ENCODE measurements around the gene TFEB. TPM values are rescaled to one million over a fixed set of nuclear protein-coding genes. Genes with fewer than 3 reads are reported as not detected.

TFEB gene
- total RNA-seq, 1 experiment from 2014 or later: 6.6 TPM

DNA sequence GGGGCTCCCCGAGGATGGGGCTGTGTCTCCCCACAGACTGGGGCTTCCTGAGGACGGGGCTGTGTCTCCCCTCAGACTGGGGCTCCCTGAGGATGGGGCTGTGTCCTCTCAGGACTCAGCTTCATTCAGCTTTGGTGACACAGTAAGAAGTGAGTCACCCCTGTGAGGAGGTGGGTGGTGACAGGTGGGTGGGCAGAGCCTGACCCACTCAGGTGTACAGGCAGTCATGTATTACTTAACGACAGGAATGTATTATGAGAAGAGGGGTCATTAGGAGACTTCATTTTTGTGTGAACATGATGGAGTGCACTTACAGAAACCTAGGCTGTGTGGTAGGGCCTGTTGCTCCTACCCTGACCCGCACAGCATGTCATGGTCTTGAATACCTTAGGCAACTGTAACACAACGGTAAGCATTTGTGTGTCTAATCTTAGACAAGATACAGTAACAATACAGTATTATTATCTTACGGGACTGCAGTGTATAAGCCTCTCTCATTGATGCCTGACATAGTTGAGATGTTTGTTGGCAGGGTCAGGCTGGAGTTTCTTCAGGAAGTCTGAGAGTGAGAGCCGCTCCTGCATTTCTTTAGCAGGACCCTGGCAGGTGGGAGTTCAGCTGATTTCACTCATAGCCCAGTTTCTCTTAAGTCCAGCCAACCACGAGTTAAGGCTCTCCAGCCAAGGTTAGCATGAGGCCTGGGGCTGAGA lies 22.7 kb upstream of the TFEB start:
- Mint-ChIP-seq H3K36me3 (ENCODE audit: insufficient read depth, unreplicated experiment) (no peaks in the 10 kb centered on the region), H3K27ac (ENCODE audit: unreplicated experiment) (no peak overlapping the region), H3K9me3 (ENCODE audit: low read depth, unreplicated experiment) (no peaks in the 10 kb centered on the region), H3K4me1 (ENCODE audit: low read depth, unreplicated experiment) (no peaks in the 10 kb centered on the region), H3K27me3 (ENCODE audit: unreplicated experiment) (peaks cover 28% of the 10 kb centered on the region), H3K4me3 (ENCODE audit: low read depth, unreplicated experiment) (no peak overlapping the region)
- CTCF ChIA-PET: interaction anchor here (0.8 kb wide), 1 partner anchor 192 kb away, joined by 3 read pairs; no protein-coding TSS in a partner anchor
- DNase-seq: peak; percentile 36
- TF ChIP-seq, protein P1, sequence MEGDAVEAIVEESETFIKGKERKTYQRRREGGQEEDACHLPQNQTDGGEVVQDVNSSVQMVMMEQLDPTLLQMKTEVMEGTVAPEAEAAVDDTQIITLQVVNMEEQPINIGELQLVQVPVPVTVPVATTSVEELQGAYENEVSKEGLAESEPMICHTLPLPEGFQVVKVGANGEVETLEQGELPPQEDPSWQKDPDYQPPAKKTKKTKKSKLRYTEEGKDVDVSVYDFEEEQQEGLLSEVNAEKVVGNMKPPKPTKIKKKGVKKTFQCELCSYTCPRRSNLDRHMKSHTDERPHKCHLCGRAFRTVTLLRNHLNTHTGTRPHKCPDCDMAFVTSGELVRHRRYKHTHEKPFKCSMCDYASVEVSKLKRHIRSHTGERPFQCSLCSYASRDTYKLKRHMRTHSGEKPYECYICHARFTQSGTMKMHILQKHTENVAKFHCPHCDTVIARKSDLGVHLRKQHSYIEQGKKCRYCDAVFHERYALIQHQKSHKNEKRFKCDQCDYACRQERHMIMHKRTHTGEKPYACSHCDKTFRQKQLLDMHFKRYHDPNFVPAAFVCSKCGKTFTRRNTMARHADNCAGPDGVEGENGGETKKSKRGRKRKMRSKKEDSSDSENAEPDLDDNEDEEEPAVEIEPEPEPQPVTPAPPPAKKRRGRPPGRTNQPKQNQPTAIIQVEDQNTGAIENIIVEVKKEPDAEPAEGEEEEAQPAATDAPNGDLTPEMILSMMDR (IDR thresholded peaks at IDR 0.05; ENCODE audit: unreplicated experiment): no peak
- intact Hi-C loops (cut with micrococcal nuclease; ENCODE audit: unreplicated experiment): no loop called here
- no TSS peak for BruUV-seq (replicated peaks)

DNA sequence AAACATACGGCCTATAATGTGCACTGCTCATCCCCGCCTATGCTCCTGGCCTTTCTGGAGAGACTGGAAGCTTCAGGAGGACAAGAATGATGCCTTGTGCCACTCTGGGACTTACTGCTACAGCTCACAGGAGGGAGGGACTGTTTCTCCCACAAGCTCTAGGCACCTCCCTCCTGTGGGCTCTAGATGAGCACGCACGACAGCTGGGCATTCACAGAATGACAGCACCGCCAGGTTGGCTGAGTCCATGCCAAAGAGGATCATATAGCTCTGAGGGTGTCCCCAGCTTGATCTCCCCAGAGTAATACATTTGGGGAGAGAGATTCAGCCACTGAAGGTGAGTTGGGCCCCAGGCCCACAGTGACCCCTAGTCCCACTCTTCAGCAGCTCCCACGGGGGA lies 21.9 kb upstream of the TFEB start:
- Mint-ChIP-seq H3K36me3 (ENCODE audit: insufficient read depth, unreplicated experiment) (no peaks in the 10 kb centered on the region), H3K9me3 (ENCODE audit: low read depth, unreplicated experiment) (no peaks in the 10 kb centered on the region), H3K4me1 (ENCODE audit: low read depth, unreplicated experiment) (no peaks in the 10 kb centered on the region), H3K4me3 (ENCODE audit: low read depth, unreplicated experiment) (no peak overlapping the region), H3K27me3 (ENCODE audit: unreplicated experiment) (peaks cover 28% of the 10 kb centered on the region), H3K27ac (ENCODE audit: unreplicated experiment) (no peak overlapping the region)
- DNase-seq: no peak
- BruUV-seq (replicated peaks): no TSS peak
- TF ChIP-seq, protein P1 (IDR thresholded peaks at IDR 0.05; ENCODE audit: unreplicated experiment): no peak
- CTCF ChIA-PET: no interaction called here
- intact Hi-C loops (cut with micrococcal nuclease; ENCODE audit: unreplicated experiment): no loop called here

DNA sequence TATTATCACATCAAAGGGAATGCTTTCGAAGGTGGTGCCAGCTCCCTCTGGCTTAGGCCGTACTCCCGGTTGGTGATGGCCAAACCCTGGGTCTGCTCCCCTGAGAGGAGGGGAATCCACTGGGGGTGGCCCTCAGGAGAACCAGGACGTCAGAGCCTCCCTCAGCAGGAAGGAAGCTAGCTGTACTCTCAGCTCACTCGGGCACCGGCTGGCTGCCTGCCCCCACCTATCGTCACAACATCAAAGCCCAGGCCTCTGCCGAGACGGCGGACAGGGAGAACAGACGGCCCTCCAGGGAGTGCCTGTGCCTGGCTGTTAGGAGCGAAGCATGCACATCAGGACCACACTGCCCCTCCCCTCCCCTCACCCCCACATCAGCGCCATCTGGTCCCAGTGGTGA lies 20.9 kb upstream of the TFEB start:
- intact Hi-C loops (cut with micrococcal nuclease; ENCODE audit: unreplicated experiment): no loop called here
- no peak overlapping the region for H3K4me3 Mint-ChIP-seq (ENCODE audit: low read depth, unreplicated experiment)
- TF ChIP-seq, protein P1 (IDR thresholded peaks at IDR 0.05; ENCODE audit: unreplicated experiment): no peak
- no peaks in the 10 kb centered on the region for H3K4me1 Mint-ChIP-seq (ENCODE audit: low read depth, unreplicated experiment)
- no peak for DNase-seq
- H3K36me3 Mint-ChIP-seq (ENCODE audit: insufficient read depth, unreplicated experiment): no peaks in the 10 kb centered on the region
- no peak overlapping the region for H3K27ac Mint-ChIP-seq (ENCODE audit: unreplicated experiment)
- no TSS peak for BruUV-seq (replicated peaks)
- peaks cover 22% of the 10 kb centered on the region for H3K27me3 Mint-ChIP-seq (ENCODE audit: unreplicated experiment)
- CTCF ChIA-PET: no interaction called here
- H3K9me3 Mint-ChIP-seq (ENCODE audit: low read depth, unreplicated experiment): no peaks in the 10 kb centered on the region

DNA sequence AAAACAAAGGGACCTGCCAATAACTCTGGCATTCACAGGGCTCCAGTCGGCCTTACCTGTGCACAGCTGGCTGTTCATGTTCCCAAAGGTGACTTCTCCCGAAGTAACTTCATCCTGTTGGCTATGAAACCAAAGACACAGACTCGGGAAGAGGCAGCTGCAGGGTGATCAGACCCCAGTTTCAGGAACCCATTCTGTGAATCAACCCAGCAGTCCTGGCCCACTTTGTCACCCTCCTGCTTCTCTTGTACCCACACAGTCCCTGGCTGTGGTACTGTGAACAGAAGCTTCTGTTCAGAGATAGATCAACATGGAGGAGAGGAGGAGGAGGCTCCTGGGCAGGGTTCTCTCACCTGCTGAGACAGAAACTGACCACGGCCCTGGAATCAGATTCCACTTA lies 20.5 kb upstream of the TFEB start:
- Mint-ChIP-seq H3K27ac (ENCODE audit: unreplicated experiment) (no peak overlapping the region), H3K27me3 (ENCODE audit: unreplicated experiment) (peaks cover 18% of the 10 kb centered on the region), H3K9me3 (ENCODE audit: low read depth, unreplicated experiment) (no peaks in the 10 kb centered on the region), H3K4me3 (ENCODE audit: low read depth, unreplicated experiment) (no peak overlapping the region), H3K36me3 (ENCODE audit: insufficient read depth, unreplicated experiment) (no peaks in the 10 kb centered on the region), H3K4me1 (ENCODE audit: low read depth, unreplicated experiment) (no peaks in the 10 kb centered on the region)
- intact Hi-C loops (cut with micrococcal nuclease; ENCODE audit: unreplicated experiment): no loop called here
- TF ChIP-seq, protein P1 (IDR thresholded peaks at IDR 0.05; ENCODE audit: unreplicated experiment): no peak
- no TSS peak for BruUV-seq (replicated peaks)
- CTCF ChIA-PET: no interaction called here
- DNase-seq: no peak
